Panc1 (cell line): Measurements from ENCODE around the gene DENND4B.

Source experiments
- CTCF ChIP-seq: fragments of 450-650 bp; IDR thresholded peaks from 2 replicates; pipeline ENCODE4 v1.5.1; 2017; ENCODE audit warnings: mild to moderate bottlenecking
- POLR2AphosphoS5 ChIP-seq: IDR thresholded peaks from 2 replicates; pipeline ENCODE4 v1.6.1; 2012; ENCODE audit warnings: mild to moderate bottlenecking, low read depth, low read length, moderate library complexity
- REST ChIP-seq, 2 experiments: IDR thresholded peaks; 2 replicates each; pipeline ENCODE4 v1.6.1; 2011 to 2012; ENCODE audit warnings: low read depth in 2 of 2, control low read depth in 1 of 2, low read length in 1 of 2, mild to moderate bottlenecking in 1 of 2, moderate library complexity in 1 of 2; ENCODE audit not compliant: insufficient read depth in 1 of 2
- SIN3A ChIP-seq: IDR thresholded peaks from 2 replicates; pipeline ENCODE4 v1.6.1; 2012; ENCODE audit warnings: low read depth, mild to moderate bottlenecking, low read length, moderate library complexity, borderline replicate concordance; ENCODE audit not compliant: insufficient read depth
- TCF7L2 ChIP-seq: IDR thresholded peaks from 2 replicates; pipeline ENCODE4 v1.6.1; 2011; ENCODE audit warnings: mild to moderate bottlenecking, low read depth, low read length, inconsistent platforms

GRCh38 chr1:153970346-153970745 lies 23.8 kb upstream of the DENND4B start:
- TF ChIP-seq CTCF (no peak), REST (IDR thresholded peaks at IDR 0.05; ENCODE audit: insufficient read depth in 1 of 2, low read depth in 2 of 2, low read length in 1 of 2) (no peak), POLR2AphosphoS5 (no peak), TCF7L2 (no peak), SIN3A (no peak)
